ENCODE results near the gene CPNE8.

CPNE8 gene

GRCh38 chr12:38707648-38708047, 197.7 kb downstream of the CPNE8 start:
- DNase-seq, result no peak
- Mint-ChIP-seq H3K4me1 (no peaks in the 10 kb centered on the region), H3K4me3 (no peak overlapping the region), H3K27me3 (no peaks in the 10 kb centered on the region), H3K27ac (no peak overlapping the region), H3K9me3 (no peaks in the 10 kb centered on the region), H3K36me3 (peaks cover 0 to 4% of the 10 kb centered on the region in 2 donors)
- no peak for ATAC-seq (replicated peaks)

GRCh38 chr12:38697289-38697688, 208.1 kb downstream of the CPNE8 start:
- Mint-ChIP-seq H3K27ac (no peak overlapping the region), H3K36me3 (peaks cover 0 to 18% of the 10 kb centered on the region in 2 donors), H3K9me3 (no peaks in the 10 kb centered on the region), H3K4me3 (no peak overlapping the region), H3K27me3 (no peaks in the 10 kb centered on the region), H3K4me1 (no peaks in the 10 kb centered on the region)
- DNase-seq (no peak), ATAC-seq (replicated peaks) (no peak)

GRCh38 chr12:38695057-38695456, 210.3 kb downstream of the CPNE8 start:
- DNase-seq (no peak), ATAC-seq (replicated peaks) (no peak)
- no peak overlapping the region for H3K27ac Mint-ChIP-seq
- no peaks in the 10 kb centered on the region for H3K9me3 Mint-ChIP-seq
- H3K36me3 Mint-ChIP-seq, result peaks cover 0 to 13% of the 10 kb centered on the region in 2 donors
- H3K4me3 Mint-ChIP-seq, result no peak overlapping the region
- H3K27me3 Mint-ChIP-seq, result no peaks in the 10 kb centered on the region
- H3K4me1 Mint-ChIP-seq, result no peaks in the 10 kb centered on the region

- H3K27ac Mint-ChIP-seq, result no peak overlapping the region
- H3K27me3 Mint-ChIP-seq, result no peaks in the 10 kb centered on the region
- no peaks in the 10 kb centered on the region for H3K4me1 Mint-ChIP-seq
- ATAC-seq (replicated peaks), result no peak
- DNase-seq, result no peak
- H3K9me3 Mint-ChIP-seq, result no peaks in the 10 kb centered on the region
- no peaks in the 10 kb centered on the region for H3K36me3 Mint-ChIP-seq
- H3K4me3 Mint-ChIP-seq, result no peak overlapping the region
These were observed 214.2 kb downstream of the CPNE8 start for GRCh38 chr12:38691164-38691563.

- Mint-ChIP-seq H3K27me3 (no peaks in the 10 kb centered on the region), H3K36me3 (no peaks in the 10 kb centered on the region), H3K4me1 (no peaks in the 10 kb centered on the region), H3K9me3 (no peaks in the 10 kb centered on the region), H3K27ac (no peak overlapping the region), H3K4me3 (no peak overlapping the region)
- DNase-seq (no peak), ATAC-seq (replicated peaks) (no peak)
These were observed 214.7 kb downstream of the CPNE8 start for GRCh38 chr12:38690646-38691045.

GRCh38 chr12:38689704-38690103, 215.7 kb downstream of the CPNE8 start:
- H3K27ac Mint-ChIP-seq, result no peak overlapping the region
- H3K9me3 Mint-ChIP-seq, result no peaks in the 10 kb centered on the region
- H3K27me3 Mint-ChIP-seq, result no peaks in the 10 kb centered on the region
- DNase-seq (no peak), ATAC-seq (replicated peaks) (no peak)
- no peak overlapping the region for H3K4me3 Mint-ChIP-seq
- H3K36me3 Mint-ChIP-seq, result peaks cover 3 to 4% of the 10 kb centered on the region in 2 donors
- H3K4me1 Mint-ChIP-seq, result no peaks in the 10 kb centered on the region

GRCh38 chr12:38689195-38689594, 216.2 kb downstream of the CPNE8 start:
- no peaks in the 10 kb centered on the region for H3K9me3 Mint-ChIP-seq
- peaks cover 3 to 5% of the 10 kb centered on the region in 2 donors for H3K36me3 Mint-ChIP-seq
- no peak overlapping the region for H3K27ac Mint-ChIP-seq
- no peaks in the 10 kb centered on the region for H3K27me3 Mint-ChIP-seq
- H3K4me1 Mint-ChIP-seq, result no peaks in the 10 kb centered on the region
- H3K4me3 Mint-ChIP-seq, result no peak overlapping the region
- DNase-seq (no peak), ATAC-seq (replicated peaks) (no peak)

- Mint-ChIP-seq H3K9me3 (no peaks in the 10 kb centered on the region), H3K4me3 (no peak overlapping the region), H3K4me1 (no peaks in the 10 kb centered on the region), H3K36me3 (peaks cover 4 to 12% of the 10 kb centered on the region in 2 donors), H3K27me3 (no peaks in the 10 kb centered on the region), H3K27ac (no peak overlapping the region)
- DNase-seq (no peak), ATAC-seq (replicated peaks) (no peak)
These were observed 222.9 kb downstream of the CPNE8 start for GRCh38 chr12:38682521-38682920.

GRCh38 chr12:38669530-38669929, 235.9 kb downstream of the CPNE8 start:
- no peak for ATAC-seq (replicated peaks)
- Mint-ChIP-seq H3K36me3 (peaks cover 0 to 2% of the 10 kb centered on the region in 2 donors), H3K4me1 (no peaks in the 10 kb centered on the region), H3K9me3 (no peaks in the 10 kb centered on the region), H3K27ac (no peak overlapping the region), H3K4me3 (no peak overlapping the region), H3K27me3 (no peaks in the 10 kb centered on the region)
- no peak for DNase-seq

- no peaks in the 10 kb centered on the region for H3K36me3 Mint-ChIP-seq
These were observed 236.3 kb downstream of the CPNE8 start for GRCh38 chr12:38669081-38669480.

GRCh38 chr12:38666425-38666824, 239.0 kb downstream of the CPNE8 start:
- peaks cover 12 to 15% of the 10 kb centered on the region in 2 donors for H3K9me3 Mint-ChIP-seq
- no peak overlapping the region for H3K4me3 Mint-ChIP-seq
- DNase-seq (no peak), ATAC-seq (replicated peaks) (no peak)
- H3K27ac Mint-ChIP-seq, result no peak overlapping the region
- no peaks in the 10 kb centered on the region for H3K27me3 Mint-ChIP-seq
- H3K4me1 Mint-ChIP-seq, result no peaks in the 10 kb centered on the region
- peaks cover 9 to 16% of the 10 kb centered on the region in 2 donors for H3K36me3 Mint-ChIP-seq

More at GRCh38 chr12:38669081-38669480, 236.3 kb downstream of the CPNE8 start:
- H3K9me3 Mint-ChIP-seq, result no peaks in the 10 kb centered on the region
- no peaks in the 10 kb centered on the region for H3K4me1 Mint-ChIP-seq
- no peaks in the 10 kb centered on the region for H3K27me3 Mint-ChIP-seq
- DNase-seq (no peak), ATAC-seq (replicated peaks) (no peak)
- H3K27ac Mint-ChIP-seq, result no peak overlapping the region
- H3K4me3 Mint-ChIP-seq, result no peak overlapping the region

- DNase-seq (no peak), ATAC-seq (replicated peaks) (peak in 1 of 2 donors; percentile 45)
- Mint-ChIP-seq H3K27me3 (no peaks in the 10 kb centered on the region), H3K4me3 (no peak overlapping the region), H3K9me3 (peaks cover 14 to 16% of the 10 kb centered on the region in 2 donors), H3K4me1 (no peaks in the 10 kb centered on the region), H3K27ac (no peak overlapping the region), H3K36me3 (peaks cover 13 to 23% of the 10 kb centered on the region in 2 donors)
These were observed 240.6 kb downstream of the CPNE8 start for GRCh38 chr12:38664661-38665269.

- no peaks in the 10 kb centered on the region for H3K27me3 Mint-ChIP-seq
- no peak overlapping the region for H3K27ac Mint-ChIP-seq
- no peaks in the 10 kb centered on the region for H3K4me1 Mint-ChIP-seq
- no peak overlapping the region for H3K4me3 Mint-ChIP-seq
- no peak for ATAC-seq (replicated peaks)
- H3K36me3 Mint-ChIP-seq, result peaks cover 20 to 34% of the 10 kb centered on the region in 2 donors
- no peak for DNase-seq
- peaks cover 19 to 20% of the 10 kb centered on the region in 2 donors for H3K9me3 Mint-ChIP-seq
These were observed 242.6 kb downstream of the CPNE8 start for GRCh38 chr12:38662829-38663228.

GRCh38 chr12:38653650-38654049, 251.7 kb downstream of the CPNE8 start:
- peaks cover 5 to 10% of the 10 kb centered on the region in 2 donors for H3K36me3 Mint-ChIP-seq
- ATAC-seq (replicated peaks) (no peak), DNase-seq (no peak)
- no peak overlapping the region for H3K27ac Mint-ChIP-seq
- no peaks in the 10 kb centered on the region for H3K27me3 Mint-ChIP-seq
- no peaks in the 10 kb centered on the region for H3K4me1 Mint-ChIP-seq
- peaks cover 0 to 3% of the 10 kb centered on the region in 2 donors for H3K9me3 Mint-ChIP-seq
- H3K4me3 Mint-ChIP-seq, result no peak overlapping the region

- H3K4me1 Mint-ChIP-seq, result no peaks in the 10 kb centered on the region
- no peaks in the 10 kb centered on the region for H3K9me3 Mint-ChIP-seq
- H3K27ac Mint-ChIP-seq, result no peak overlapping the region
- DNase-seq (no peak), ATAC-seq (replicated peaks) (no peak)
- peaks cover 0 to 4% of the 10 kb centered on the region in 2 donors for H3K36me3 Mint-ChIP-seq
- H3K27me3 Mint-ChIP-seq, result peaks cover 0 to 8% of the 10 kb centered on the region in 2 donors
- H3K4me3 Mint-ChIP-seq, result no peak overlapping the region
These were observed 256.6 kb downstream of the CPNE8 start for GRCh38 chr12:38648813-38649212.
